ENCODE results near the gene SLC7A5.
"Not testable (repeated sequence)": the region's sequence is repeated elsewhere in the genome, so short reads cannot be mapped to it uniquely, and the experiment has no call there.

SLC7A5 gene

GRCh38 chr16:87860553-87861299, 8.6 kb downstream of the SLC7A5 start:
- DNase-seq, result no peak

GRCh38 chr16:87858151-87858993, 10.9 kb downstream of the SLC7A5 start:
- DNase-seq, result not testable (repeated sequence)

- DNase-seq, result no peak
Measured at GRCh38 chr16:87856791-87857228, 12.5 kb downstream of the SLC7A5 start.

GRCh38 chr16:87855852-87856715, 13.2 kb downstream of the SLC7A5 start:
- peak; percentile 70 for DNase-seq

- no peak for DNase-seq
Measured at GRCh38 chr16:87854907-87855683, 14.2 kb downstream of the SLC7A5 start.

- peak; percentile 45 for DNase-seq
Measured at GRCh38 chr16:87854053-87854906, 15.0 kb downstream of the SLC7A5 start.

GRCh38 chr16:87853411-87854052, 15.8 kb downstream of the SLC7A5 start:
- peak; percentile 97 for DNase-seq

GRCh38 chr16:87851601-87852000, 17.7 kb downstream of the SLC7A5 start:
- DNase-seq, result no peak

GRCh38 chr16:87851141-87851587, 18.1 kb downstream of the SLC7A5 start:
- no peak for DNase-seq

GRCh38 chr16:87850009-87851006, 19.0 kb downstream of the SLC7A5 start:
- DNase-seq, result peak; percentile 68

- no peak for DNase-seq
Measured at GRCh38 chr16:87849419-87850008, 19.8 kb downstream of the SLC7A5 start.

GRCh38 chr16:87848676-87849345, 20.5 kb downstream of the SLC7A5 start:
- no peak for DNase-seq

GRCh38 chr16:87847785-87848675, 21.3 kb downstream of the SLC7A5 start:
- no peak for DNase-seq

- DNase-seq, result no peak
Measured at GRCh38 chr16:87847467-87847784, 21.9 kb downstream of the SLC7A5 start.

- no peak for DNase-seq
Measured at GRCh38 chr16:87846705-87847466, 22.4 kb downstream of the SLC7A5 start.

GRCh38 chr16:87845807-87846619, 23.3 kb downstream of the SLC7A5 start:
- DNase-seq, result no peak
